ENCODE data around the gene FAM89B.

DNA sequence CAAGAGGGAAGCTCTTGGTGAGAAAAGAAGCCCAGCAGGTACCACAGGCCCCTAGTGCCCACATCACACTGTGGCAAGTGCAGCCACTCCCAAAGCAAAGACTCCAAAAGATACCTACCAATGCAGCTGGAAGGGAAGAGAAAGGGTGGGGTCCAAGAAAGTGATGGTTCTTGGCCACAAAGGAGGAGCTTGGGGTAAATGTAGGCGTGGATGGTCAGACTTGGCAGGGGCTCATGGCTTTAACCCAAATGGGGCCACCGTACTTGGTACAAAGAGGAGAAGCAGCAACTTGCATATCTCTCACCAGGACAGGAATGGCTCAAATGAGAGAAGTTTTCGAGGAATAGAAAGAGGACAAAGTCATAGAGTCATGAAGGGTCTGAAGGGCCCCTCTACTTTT is 36.9 kb downstream of the FAM89B start:
- TF ChIP-seq, protein P1, sequence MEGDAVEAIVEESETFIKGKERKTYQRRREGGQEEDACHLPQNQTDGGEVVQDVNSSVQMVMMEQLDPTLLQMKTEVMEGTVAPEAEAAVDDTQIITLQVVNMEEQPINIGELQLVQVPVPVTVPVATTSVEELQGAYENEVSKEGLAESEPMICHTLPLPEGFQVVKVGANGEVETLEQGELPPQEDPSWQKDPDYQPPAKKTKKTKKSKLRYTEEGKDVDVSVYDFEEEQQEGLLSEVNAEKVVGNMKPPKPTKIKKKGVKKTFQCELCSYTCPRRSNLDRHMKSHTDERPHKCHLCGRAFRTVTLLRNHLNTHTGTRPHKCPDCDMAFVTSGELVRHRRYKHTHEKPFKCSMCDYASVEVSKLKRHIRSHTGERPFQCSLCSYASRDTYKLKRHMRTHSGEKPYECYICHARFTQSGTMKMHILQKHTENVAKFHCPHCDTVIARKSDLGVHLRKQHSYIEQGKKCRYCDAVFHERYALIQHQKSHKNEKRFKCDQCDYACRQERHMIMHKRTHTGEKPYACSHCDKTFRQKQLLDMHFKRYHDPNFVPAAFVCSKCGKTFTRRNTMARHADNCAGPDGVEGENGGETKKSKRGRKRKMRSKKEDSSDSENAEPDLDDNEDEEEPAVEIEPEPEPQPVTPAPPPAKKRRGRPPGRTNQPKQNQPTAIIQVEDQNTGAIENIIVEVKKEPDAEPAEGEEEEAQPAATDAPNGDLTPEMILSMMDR (IDR thresholded peaks at IDR 0.05): no peak
- no peak for TF ChIP-seq POLR2AphosphoS5 (IDR thresholded peaks at IDR 0.05; ENCODE audit: insufficient read depth in 1 of 2, low read depth in 1 of 2)
- no peak for TF ChIP-seq POLR2A (IDR thresholded peaks at IDR 0.05)

Data from vagina (tissue), 2 donors.